Occipital lobe (tissue), 2 donors: ENCODE data around the gene DDOST. TPM values are rescaled to one million over a fixed set of nuclear protein-coding genes. Genes with fewer than 3 reads are reported as not detected.
"Not testable (repeated sequence)": the region's sequence is repeated elsewhere in the genome, so short reads cannot be mapped to it uniquely, and the experiment has no call there.

Source experiments
- DNase-seq: peaks from one replicate; lab custom pipeline; 2025; lab: John Stamatoyannopoulos, UW
- total RNA-seq: library from RNA; depleted of rRNA; stranded (reverse); fragments of >200 nt; gene quantifications from one replicate; pipeline ENCODE4 v1.2.3, GENCODE V29; 2014

DDOST gene
- total RNA-seq, 1 donor from 2014 or later = 90.0 TPM

GRCh38 chr1:20691872-20692271, 30.7 kb upstream of the DDOST start:
- DNase-seq = no peak

- DNase-seq = no peak
Observed at GRCh38 chr1:20689645-20690056, 28.5 kb upstream of the DDOST start.

GRCh38 chr1:20686883-20687725, 25.9 kb upstream of the DDOST start:
- no peak for DNase-seq

- DNase-seq = peak; percentile 23
Observed at GRCh38 chr1:20685741-20686140, 24.6 kb upstream of the DDOST start.

- peak; percentile 66 for DNase-seq
Observed at GRCh38 chr1:20685099-20685662, 24.0 kb upstream of the DDOST start.

- DNase-seq = no peak
Observed at GRCh38 chr1:20684651-20685050, 23.5 kb upstream of the DDOST start.

GRCh38 chr1:20684050-20684620, 23.0 kb upstream of the DDOST start:
- DNase-seq = no peak

- DNase-seq = no peak
Observed at GRCh38 chr1:20683614-20684013, 22.4 kb upstream of the DDOST start.

GRCh38 chr1:20682571-20683236, 21.5 kb upstream of the DDOST start:
- no peak for DNase-seq

GRCh38 chr1:20681999-20682398, 20.8 kb upstream of the DDOST start:
- no peak for DNase-seq

- no peak for DNase-seq
Observed at GRCh38 chr1:20680269-20680668, 19.1 kb upstream of the DDOST start.

- DNase-seq = no peak
Observed at GRCh38 chr1:20678599-20678998, 17.4 kb upstream of the DDOST start.

GRCh38 chr1:20673626-20674025, 12.5 kb upstream of the DDOST start:
- not testable (repeated sequence) for DNase-seq

- no peak for DNase-seq
Observed at GRCh38 chr1:20672265-20672632, 11.1 kb upstream of the DDOST start.

- DNase-seq = no peak
Observed at GRCh38 chr1:20670936-20671335, 9.8 kb upstream of the DDOST start.

- no peak for DNase-seq
Observed at GRCh38 chr1:20668581-20668980, 7.4 kb upstream of the DDOST start.

- DNase-seq = no peak
Observed at GRCh38 chr1:20666804-20667203, 5.6 kb upstream of the DDOST start.

GRCh38 chr1:20666146-20666545, 5.0 kb upstream of the DDOST start:
- no peak for DNase-seq

GRCh38 chr1:20665726-20666125, 4.6 kb upstream of the DDOST start:
- DNase-seq = no peak

GRCh38 chr1:20663969-20664715, 3.0 kb upstream of the DDOST start:
- no peak for DNase-seq

- no peak for DNase-seq
Observed at GRCh38 chr1:20663365-20663764, 2.2 kb upstream of the DDOST start.

- no peak for DNase-seq
Observed at GRCh38 chr1:20662110-20662475, 924 bp upstream of the DDOST start.
